ENCODE measurements around the gene SLC4A5.

DNA sequence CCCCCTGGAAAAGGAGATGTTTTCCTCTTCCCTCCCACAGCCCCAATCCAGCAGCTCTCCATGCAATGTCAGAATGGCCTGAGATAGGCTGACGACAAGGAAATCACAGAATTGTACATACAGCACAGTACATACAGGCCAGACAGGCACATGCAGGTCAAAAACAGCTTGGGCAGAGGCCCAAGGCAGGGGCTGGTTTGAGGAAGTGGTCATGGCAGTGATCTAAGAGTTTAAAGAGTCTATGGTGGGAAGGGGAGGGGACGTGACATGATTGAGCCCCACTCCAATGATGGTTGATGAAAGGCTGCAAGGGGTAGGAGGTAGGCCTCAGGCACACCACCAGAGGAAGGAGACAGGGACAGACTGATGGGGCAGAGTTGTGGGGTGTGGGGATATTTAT is 32.6 kb upstream of the SLC4A5 start:
- TF ChIP-seq, protein P1, sequence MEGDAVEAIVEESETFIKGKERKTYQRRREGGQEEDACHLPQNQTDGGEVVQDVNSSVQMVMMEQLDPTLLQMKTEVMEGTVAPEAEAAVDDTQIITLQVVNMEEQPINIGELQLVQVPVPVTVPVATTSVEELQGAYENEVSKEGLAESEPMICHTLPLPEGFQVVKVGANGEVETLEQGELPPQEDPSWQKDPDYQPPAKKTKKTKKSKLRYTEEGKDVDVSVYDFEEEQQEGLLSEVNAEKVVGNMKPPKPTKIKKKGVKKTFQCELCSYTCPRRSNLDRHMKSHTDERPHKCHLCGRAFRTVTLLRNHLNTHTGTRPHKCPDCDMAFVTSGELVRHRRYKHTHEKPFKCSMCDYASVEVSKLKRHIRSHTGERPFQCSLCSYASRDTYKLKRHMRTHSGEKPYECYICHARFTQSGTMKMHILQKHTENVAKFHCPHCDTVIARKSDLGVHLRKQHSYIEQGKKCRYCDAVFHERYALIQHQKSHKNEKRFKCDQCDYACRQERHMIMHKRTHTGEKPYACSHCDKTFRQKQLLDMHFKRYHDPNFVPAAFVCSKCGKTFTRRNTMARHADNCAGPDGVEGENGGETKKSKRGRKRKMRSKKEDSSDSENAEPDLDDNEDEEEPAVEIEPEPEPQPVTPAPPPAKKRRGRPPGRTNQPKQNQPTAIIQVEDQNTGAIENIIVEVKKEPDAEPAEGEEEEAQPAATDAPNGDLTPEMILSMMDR (tag by site-specific recombination; IDR thresholded peaks at IDR 0.05): no peak
- TF ChIP-seq ZFP69B (tag by site-specific recombination; IDR thresholded peaks at IDR 0.05) (no peak), ZBTB17 (tag by site-specific recombination; IDR thresholded peaks at IDR 0.05) (no peak)

All from HEK293 (cell line).